Activated naive CD8-positive, alpha-beta T cell treated with anti-CD3 and anti-CD28 coated beads, Interleukin-2, amount 50 U/mL, for 24 hours (primary cell): ENCODE measurements around the gene MRPL21.

Experiments used
- ATAC-seq: fragments of 150-1000 bp; cut with Tn5 transposase; one replicate; pipeline ENCODE4 v1.10.0; 2021
- DNase-seq: peaks from one replicate; pipeline ENCODE4 v3.0.0; 2021
- H3K27ac Mint-ChIP-seq: one replicate; pipeline ENCODE4 v1.8.0; 2021; ENCODE audit warnings: mild to moderate bottlenecking, mixed read lengths
- H3K27me3 Mint-ChIP-seq: one replicate; pipeline ENCODE4 v1.8.0; 2021; ENCODE audit warnings: mixed read lengths
- H3K36me3 Mint-ChIP-seq: one replicate; pipeline ENCODE4 v1.8.0; 2021; ENCODE audit warnings: low read depth, mixed read lengths
- H3K4me1 Mint-ChIP-seq: one replicate; pipeline ENCODE4 v1.8.0; 2021; ENCODE audit warnings: mixed read lengths
- H3K4me3 Mint-ChIP-seq: one replicate; pipeline ENCODE4 v1.8.0; 2021; ENCODE audit warnings: mild to moderate bottlenecking, moderate library complexity, mixed read lengths
- H3K9me3 Mint-ChIP-seq: one replicate; pipeline ENCODE4 v1.8.0; 2021; ENCODE audit warnings: mixed read lengths

MRPL21 gene

GRCh38 chr11:68929706-68930570 is 26.3 kb upstream of the MRPL21 start:
- peaks cover 7% of the 10 kb centered on the region for H3K9me3 Mint-ChIP-seq
- DNase-seq, result no peak
- H3K27me3 Mint-ChIP-seq, result no peaks in the 10 kb centered on the region

GRCh38 chr11:68929135-68929534 is 25.5 kb upstream of the MRPL21 start:
- H3K27ac Mint-ChIP-seq, result no peak overlapping the region
- DNase-seq (no peak), ATAC-seq (no peak)
- peaks cover 7% of the 10 kb centered on the region for H3K9me3 Mint-ChIP-seq
- no peaks in the 10 kb centered on the region for H3K27me3 Mint-ChIP-seq
- H3K4me1 Mint-ChIP-seq, result no peaks in the 10 kb centered on the region
- peaks cover 53% of the 10 kb centered on the region for H3K36me3 Mint-ChIP-seq
- H3K4me3 Mint-ChIP-seq, result no peak overlapping the region

More at GRCh38 chr11:68929706-68930570, 26.3 kb upstream of the MRPL21 start:
- Mint-ChIP-seq H3K4me1 (no peaks in the 10 kb centered on the region), H3K36me3 (peaks cover 45% of the 10 kb centered on the region), H3K27ac (no peak overlapping the region), H3K4me3 (no peak overlapping the region)
- no peak for ATAC-seq

- no peak for DNase-seq
- Mint-ChIP-seq H3K4me3 (no peak overlapping the region), H3K4me1 (no peaks in the 10 kb centered on the region), H3K9me3 (peaks cover 13% of the 10 kb centered on the region), H3K27me3 (no peaks in the 10 kb centered on the region), H3K36me3 (peaks cover 62% of the 10 kb centered on the region), H3K27ac (no peak overlapping the region)
- no peak for ATAC-seq
These were observed 24.7 kb upstream of the MRPL21 start for GRCh38 chr11:68928136-68928880.

GRCh38 chr11:68927280-68928135 is 23.9 kb upstream of the MRPL21 start:
- H3K36me3 Mint-ChIP-seq, result peaks cover 70% of the 10 kb centered on the region
- H3K4me3 Mint-ChIP-seq, result no peak overlapping the region
- H3K4me1 Mint-ChIP-seq, result no peaks in the 10 kb centered on the region
- no peak for DNase-seq
- ATAC-seq, result no peak
- no peak overlapping the region for H3K27ac Mint-ChIP-seq
- H3K27me3 Mint-ChIP-seq, result no peaks in the 10 kb centered on the region
- peaks cover 13% of the 10 kb centered on the region for H3K9me3 Mint-ChIP-seq

- DNase-seq (no peak), ATAC-seq (no peak)
- Mint-ChIP-seq H3K27me3 (no peaks in the 10 kb centered on the region), H3K27ac (no peak overlapping the region), H3K9me3 (peaks cover 13% of the 10 kb centered on the region), H3K4me3 (no peak overlapping the region), H3K36me3 (peaks cover 74% of the 10 kb centered on the region), H3K4me1 (no peaks in the 10 kb centered on the region)
These were observed 22.0 kb upstream of the MRPL21 start for GRCh38 chr11:68925611-68926010.

- no peak for ATAC-seq
- Mint-ChIP-seq H3K4me3 (no peak overlapping the region), H3K9me3 (peaks cover 13% of the 10 kb centered on the region), H3K27me3 (no peaks in the 10 kb centered on the region), H3K27ac (no peak overlapping the region), H3K4me1 (no peaks in the 10 kb centered on the region), H3K36me3 (peaks cover 75% of the 10 kb centered on the region)
- no peak for DNase-seq
These were observed 20.7 kb upstream of the MRPL21 start for GRCh38 chr11:68924073-68924925.

GRCh38 chr11:68923614-68924013 is 20.0 kb upstream of the MRPL21 start:
- ATAC-seq (no peak), DNase-seq (no peak)
- Mint-ChIP-seq H3K27me3 (no peaks in the 10 kb centered on the region), H3K27ac (no peak overlapping the region), H3K36me3 (peaks cover 79% of the 10 kb centered on the region), H3K9me3 (peaks cover 13% of the 10 kb centered on the region), H3K4me3 (no peak overlapping the region), H3K4me1 (no peaks in the 10 kb centered on the region)

- no peaks in the 10 kb centered on the region for H3K4me1 Mint-ChIP-seq
- H3K27ac Mint-ChIP-seq, result no peak overlapping the region
- no peaks in the 10 kb centered on the region for H3K9me3 Mint-ChIP-seq
- peaks cover 40% of the 10 kb centered on the region for H3K36me3 Mint-ChIP-seq
- H3K4me3 Mint-ChIP-seq, result no peak overlapping the region
- DNase-seq (no peak), ATAC-seq (no peak)
- no peaks in the 10 kb centered on the region for H3K27me3 Mint-ChIP-seq
These were observed 12.8 kb upstream of the MRPL21 start for GRCh38 chr11:68916439-68916838.

GRCh38 chr11:68914761-68915160 is 11.1 kb upstream of the MRPL21 start:
- no peak for DNase-seq
- Mint-ChIP-seq H3K9me3 (no peaks in the 10 kb centered on the region), H3K36me3 (peaks cover 41% of the 10 kb centered on the region), H3K4me3 (no peak overlapping the region), H3K27me3 (no peaks in the 10 kb centered on the region), H3K4me1 (no peaks in the 10 kb centered on the region), H3K27ac (no peak overlapping the region)
- no peak for ATAC-seq

- ATAC-seq (no peak), DNase-seq (no peak)
- peaks cover 39% of the 10 kb centered on the region for H3K36me3 Mint-ChIP-seq
- H3K9me3 Mint-ChIP-seq, result no peaks in the 10 kb centered on the region
- no peaks in the 10 kb centered on the region for H3K27me3 Mint-ChIP-seq
- no peak overlapping the region for H3K4me3 Mint-ChIP-seq
- no peaks in the 10 kb centered on the region for H3K4me1 Mint-ChIP-seq
- H3K27ac Mint-ChIP-seq, result no peak overlapping the region
These were observed 9.6 kb upstream of the MRPL21 start for GRCh38 chr11:68913188-68913587.

GRCh38 chr11:68912254-68912653 is 8.6 kb upstream of the MRPL21 start:
- Mint-ChIP-seq H3K36me3 (peaks cover 37% of the 10 kb centered on the region), H3K27ac (no peak overlapping the region), H3K9me3 (no peaks in the 10 kb centered on the region), H3K27me3 (no peaks in the 10 kb centered on the region), H3K4me1 (no peaks in the 10 kb centered on the region), H3K4me3 (no peak overlapping the region)
- ATAC-seq (no peak), DNase-seq (no peak)

- no peak overlapping the region for H3K4me3 Mint-ChIP-seq
- H3K36me3 Mint-ChIP-seq, result peaks cover 37% of the 10 kb centered on the region
- ATAC-seq (no peak), DNase-seq (no peak)
- no peaks in the 10 kb centered on the region for H3K4me1 Mint-ChIP-seq
- H3K27me3 Mint-ChIP-seq, result no peaks in the 10 kb centered on the region
- no peak overlapping the region for H3K27ac Mint-ChIP-seq
- no peaks in the 10 kb centered on the region for H3K9me3 Mint-ChIP-seq
These were observed 8.1 kb upstream of the MRPL21 start for GRCh38 chr11:68911731-68912130.

- H3K36me3 Mint-ChIP-seq, result peaks cover 39% of the 10 kb centered on the region
- no peaks in the 10 kb centered on the region for H3K27me3 Mint-ChIP-seq
- no peak for ATAC-seq
These were observed 7.3 kb upstream of the MRPL21 start for GRCh38 chr11:68910965-68911364.

GRCh38 chr11:68908273-68908672 is 4.6 kb upstream of the MRPL21 start:
- DNase-seq, result no peak
- Mint-ChIP-seq H3K9me3 (no peaks in the 10 kb centered on the region), H3K4me1 (peaks cover 16% of the 10 kb centered on the region), H3K4me3 (no peak overlapping the region), H3K36me3 (peaks cover 36% of the 10 kb centered on the region), H3K27ac (no peak overlapping the region), H3K27me3 (no peaks in the 10 kb centered on the region)
- ATAC-seq, result no peak

More at GRCh38 chr11:68910965-68911364, 7.3 kb upstream of the MRPL21 start:
- Mint-ChIP-seq H3K9me3 (no peaks in the 10 kb centered on the region), H3K27ac (no peak overlapping the region), H3K4me1 (no peaks in the 10 kb centered on the region), H3K4me3 (no peak overlapping the region)
- DNase-seq, result no peak
